B cell (primary cell): Measurements from ENCODE around the gene NR6A1. TPM values are rescaled to one million over a fixed set of nuclear protein-coding genes. Genes with fewer than 3 reads are reported as not detected.

Experiments
- ATAC-seq: fragments of 200-7000 bp; cut with Tn5 transposase; one replicate; pipeline ENCODE4 v1.10.0; 2021; ENCODE audit warnings: low read depth, mild to moderate bottlenecking, moderate number of reproducible peaks, moderate library complexity
- CTCF ChIA-PET: fragments of 350-600 bp; sonication (Branson Sonifier 250); formaldehyde crosslinking; loops from one replicate; lab custom pipeline; 2021; ENCODE audit warnings: antibody characterized with exemption, inconsistent platforms; lab: Charles Lee
- POLR2A ChIA-PET: fragments of 350-600 bp; sonication (Branson Sonifier 250); formaldehyde crosslinking; loops from one replicate; lab custom pipeline; 2021; ENCODE audit warnings: antibody characterized with exemption; lab: Charles Lee
- DNase-seq: peaks from one replicate; pipeline ENCODE4 v3.0.0; 2013
- H2AFZ ChIP-seq: 2 replicates; pipeline ENCODE4 v1.6.1; 2012; ENCODE audit warnings: mild to moderate bottlenecking, low read depth, low read length; ENCODE audit not compliant: insufficient read depth, poor library complexity, severe bottlenecking
- H3K27ac ChIP-seq, 2 donors: 1 replicate in 1 of 2; 2 replicates in 1 of 2; pipeline ENCODE4 v1.5.1; 2012 to 2013; ENCODE audit warnings: low read length in 2 of 2, mild to moderate bottlenecking in 2 of 2, moderate library complexity in 1 of 2
- H3K27me3 ChIP-seq, 4 experiments: fragments of 200-600 bp in 1 of 4; sonication (generic) in 1 of 4; replicated peaks in 1 of 4; 1 replicate in 2 of 4; 2 replicates in 2 of 4; pipeline versions ENCODE4 v1.6.1 to v1.7.0; 2013 to 2016; ENCODE audit warnings: low read length in 3 of 4, mild to moderate bottlenecking in 2 of 4, mixed read lengths in 1 of 4, moderate library complexity in 1 of 4; ENCODE audit not compliant: insufficient read depth in 4 of 4, control insufficient read depth in 3 of 4; ENCODE audit errors: control extremely low read depth in 1 of 4
- H3K36me3 ChIP-seq, 2 experiments: replicated peaks in 1 of 2; 1 replicate in 1 of 2; 2 replicates in 1 of 2; pipeline versions ENCODE4 v1.6.1 to v1.7.1; 2013; ENCODE audit warnings: low read length in 1 of 2; ENCODE audit not compliant: insufficient read depth in 2 of 2, control insufficient read depth in 1 of 2; ENCODE audit errors: control extremely low read depth in 1 of 2, extremely low read depth in 1 of 2
- H3K4me1 ChIP-seq, 2 donors: fragments of 200-600 bp in 1 of 2; sonication (generic) in 1 of 2; 1 replicate in 1 of 2; 2 replicates in 1 of 2; pipeline versions ENCODE4 v1.5.1 to v1.6.1; 2013 to 2017; ENCODE audit warnings: low read length in 2 of 2; ENCODE audit not compliant: control insufficient read depth in 2 of 2, insufficient read depth in 2 of 2
- H3K4me2 ChIP-seq: replicated peaks from 2 replicates; pipeline ENCODE3; 2012; ENCODE audit warnings: mild to moderate bottlenecking, low read depth, low read length; ENCODE audit not compliant: poor library complexity, severe bottlenecking
- H3K4me3 ChIP-seq, 5 experiments: fragments of 200-600 bp in 1 of 5; sonication (generic) in 1 of 5; 1 replicate in 3 of 5; 2 replicates in 2 of 5; pipeline versions ENCODE4 v1.5.1 to v1.7.0; 2011 to 2016; ENCODE audit warnings: low read length in 4 of 5, mild to moderate bottlenecking in 4 of 5, low read depth in 2 of 5, control low read depth in 1 of 5, moderate library complexity in 1 of 5; ENCODE audit not compliant: insufficient read depth in 1 of 5; ENCODE audit errors: control extremely low read depth in 1 of 5, extremely low read depth in 1 of 5
- H3K79me2 ChIP-seq: fragments of 200-600 bp; sonication (generic); one replicate; pipeline ENCODE4 v1.6.0; 2016; ENCODE audit warnings: low read length; ENCODE audit not compliant: control insufficient read depth, insufficient read depth
- H3K9ac ChIP-seq: fragments of 200-600 bp; sonication (generic); 2 replicates; pipeline ENCODE4 v1.6.1; 2017; ENCODE audit warnings: mild to moderate bottlenecking, low read length, moderate library complexity
- H3K9me3 ChIP-seq, 3 donors: one replicate each; pipeline versions ENCODE4 v1.6.1 to v1.7.1; 2013; ENCODE audit warnings: low read length in 2 of 3; ENCODE audit not compliant: control insufficient read depth in 2 of 3, insufficient read depth in 1 of 3; ENCODE audit errors: control extremely low read depth in 1 of 3
- H4K20me1 ChIP-seq: 2 replicates; pipeline ENCODE4 v1.6.0; 2012; ENCODE audit warnings: mild to moderate bottlenecking, low read length; ENCODE audit not compliant: insufficient read depth, control insufficient read depth, poor library complexity, severe bottlenecking
- H3K27ac Mint-ChIP-seq: one replicate; pipeline ENCODE4 v1.8.0; 2021; ENCODE audit warnings: mixed read lengths
- H3K27me3 Mint-ChIP-seq: one replicate; pipeline ENCODE4 v1.8.0; 2021; ENCODE audit warnings: mixed read lengths
- H3K4me1 Mint-ChIP-seq: one replicate; pipeline ENCODE4 v1.8.0; 2021; ENCODE audit warnings: mixed read lengths
- H3K4me3 Mint-ChIP-seq: one replicate; pipeline ENCODE4 v1.8.0; 2021; ENCODE audit warnings: mixed read lengths
- H3K9me3 Mint-ChIP-seq: one replicate; pipeline ENCODE4 v1.8.0; 2022; ENCODE audit warnings: mixed read lengths; ENCODE audit not compliant: insufficient read depth
- CTCF ChIP-seq: fragments of 200-600 bp; IDR thresholded peaks from one replicate; pipeline ENCODE4 v1.8.0; 2022; ENCODE audit warnings: antibody characterized with exemption, mild to moderate bottlenecking
- EZH2 ChIP-seq: IDR thresholded peaks from 2 replicates; pipeline ENCODE4 v1.6.1; 2012; ENCODE audit warnings: borderline replicate concordance, low read depth, mild to moderate bottlenecking, moderate library complexity, low read length; ENCODE audit not compliant: insufficient read depth, poor library complexity, severe bottlenecking
- WGBS: methylation state at CpG from one replicate; pipeline ENCODE4 v1.1.5; 2013; ENCODE audit warnings: missing lambda C conversion rate; ENCODE audit not compliant: insufficient coverage; 5-methylcytosine and 5-hydroxymethylcytosine counted together
- intact Hi-C: fragments of 100-400 bp; cut with micrococcal nuclease; formaldehyde crosslinking; loops from one replicate; pipeline ENCODE4 v1.10.0; 2022
- polyA plus RNA-seq: library from polyadenylated mRNA; depleted of rRNA; stranded (reverse); fragments of >200 nt; gene quantifications from 2 replicates; pipeline ENCODE4 v1.2.3, GENCODE V29; 2012
- total RNA-seq, 2 donors: library from RNA; stranded (reverse); fragments of 120-200 nt in 1 of 2; gene quantifications; 1 replicate in 1 of 2; 2 replicates in 1 of 2; pipeline versions ENCODE4 v1.2.3 to v1.2.4, GENCODE V29; 2013 to 2022

The NR6A1 gene
- total and polyA plus RNA-seq, 2 donors (not counting 1 experiment from before 2014, with no cell fraction given): 0.09 to 0.67 TPM

GRCh38 chr9:124658165-124659017 is 112.7 kb downstream of the NR6A1 start:
- ChIA-PET CTCF (interaction anchor here (1.0 to 2.2 kb wide), 3 partner anchors 29 to 111 kb away, joined by 3 to 9 read pairs (median 3); no protein-coding TSS in a partner anchor), POLR2A (interaction anchor here (0.7 kb wide), 2 partner anchors 41 to 584 kb away, joined by 3 read pairs; no protein-coding TSS in a partner anchor)
- Histone ChIP-seq H3K79me2 (peaks cover 10% of the 10 kb centered on the region), H3K36me3 (no peaks in the 10 kb centered on the region), H3K27ac (peak overlapping the region in 1 of 2 donors; percentile 74), H4K20me1 (no peaks in the 10 kb centered on the region), H2AFZ (peak overlapping the region; percentile 74), H3K4me3 (peak overlapping the region; percentile 52 to 83 (median 61)), H3K27me3 (no peaks in the 10 kb centered on the region), H3K4me1 (peaks cover 13 to 14% of the 10 kb centered on the region in 2 donors), H3K9ac (peak overlapping the region; percentile 68), H3K9me3 (no peaks in the 10 kb centered on the region), H3K4me2 (peak overlapping the region; percentile 75)
- TF ChIP-seq EZH2 (no peak), CTCF (no peak)
- intact Hi-C loops: loop anchor here (5.0 kb wide), 1 partner anchor 54 kb away; no protein-coding TSS in a partner anchor
- Mint-ChIP-seq H3K27ac (peak overlapping the region; percentile 73), H3K4me3 (peak overlapping the region; percentile 98), H3K4me1 (peaks cover 26% of the 10 kb centered on the region), H3K9me3 (no peaks in the 10 kb centered on the region), H3K27me3 (no peaks in the 10 kb centered on the region)
- DNase-seq (peak; percentile 69), ATAC-seq (peak; percentile 91)
- 9% methylated on average over 9 of the region's 14 CpGs for WGBS

- WGBS: 57% methylated on average over 1 of the region's 1 CpG
- no peak for TF ChIP-seq CTCF
- TF ChIP-seq EZH2: no peak
- H3K36me3 ChIP-seq: no peaks in the 10 kb centered on the region
- ATAC-seq (no peak), DNase-seq (peak; percentile 7)
- no peak overlapping the region for H3K4me3 ChIP-seq
- H3K79me2 ChIP-seq: peaks cover 10% of the 10 kb centered on the region
- no peak overlapping the region for H3K27ac Mint-ChIP-seq
- no peak overlapping the region for H3K4me3 Mint-ChIP-seq
- no peaks in the 10 kb centered on the region for H3K27me3 ChIP-seq
- H3K9ac ChIP-seq: no peak overlapping the region
- peak overlapping the region; percentile 74 for H2AFZ ChIP-seq
- H3K4me2 ChIP-seq: no peak overlapping the region
- CTCF ChIA-PET: interaction anchor here (1.2 kb wide), 1 partner anchor 112 kb away, joined by 3 read pairs; no protein-coding TSS in a partner anchor
- POLR2A ChIA-PET: no interaction called here
- H3K4me1 Mint-ChIP-seq: peaks cover 26% of the 10 kb centered on the region
- peak overlapping the region in 1 of 2 donors; percentile 74 for H3K27ac ChIP-seq
- intact Hi-C loops: loop anchor here (5.0 kb wide), 1 partner anchor 55 kb away; no protein-coding TSS in a partner anchor
- H3K9me3 ChIP-seq: no peaks in the 10 kb centered on the region
- no peaks in the 10 kb centered on the region for H4K20me1 ChIP-seq
- peaks cover 13 to 14% of the 10 kb centered on the region in 2 donors for H3K4me1 ChIP-seq
- H3K27me3 Mint-ChIP-seq: no peaks in the 10 kb centered on the region
- H3K9me3 Mint-ChIP-seq: no peaks in the 10 kb centered on the region
Measured at GRCh38 chr9:124657516-124657915, 113.6 kb downstream of the NR6A1 start.
